Neural cell (in vitro differentiated cells): ENCODE measurements around the gene SLC4A2.

Experiments used
- MXI1 ChIP-seq: fragments of 450-650 bp; conservative IDR thresholded peaks from 2 replicates; pipeline ENCODE4 v1.6.1; 2014; ENCODE audit warnings: antibody characterized with exemption, mild to moderate bottlenecking; ENCODE audit not compliant: poor library complexity, severe bottlenecking
- SMC3 ChIP-seq: fragments of 450-650 bp; conservative IDR thresholded peaks from 2 replicates; pipeline ENCODE4 v1.6.1; 2014; ENCODE audit warnings: antibody characterized with exemption, mild to moderate bottlenecking, moderate library complexity; ENCODE audit not compliant: poor library complexity
- TF ChIP-seq, protein P1 (sequence below): fragments of 450-650 bp; IDR thresholded peaks from 2 replicates; pipeline ENCODE4 v1.5.1; 2014; ENCODE audit warnings: antibody characterized with exemption, mild to moderate bottlenecking, moderate library complexity; ENCODE audit not compliant: poor library complexity, severe bottlenecking

DNA sequence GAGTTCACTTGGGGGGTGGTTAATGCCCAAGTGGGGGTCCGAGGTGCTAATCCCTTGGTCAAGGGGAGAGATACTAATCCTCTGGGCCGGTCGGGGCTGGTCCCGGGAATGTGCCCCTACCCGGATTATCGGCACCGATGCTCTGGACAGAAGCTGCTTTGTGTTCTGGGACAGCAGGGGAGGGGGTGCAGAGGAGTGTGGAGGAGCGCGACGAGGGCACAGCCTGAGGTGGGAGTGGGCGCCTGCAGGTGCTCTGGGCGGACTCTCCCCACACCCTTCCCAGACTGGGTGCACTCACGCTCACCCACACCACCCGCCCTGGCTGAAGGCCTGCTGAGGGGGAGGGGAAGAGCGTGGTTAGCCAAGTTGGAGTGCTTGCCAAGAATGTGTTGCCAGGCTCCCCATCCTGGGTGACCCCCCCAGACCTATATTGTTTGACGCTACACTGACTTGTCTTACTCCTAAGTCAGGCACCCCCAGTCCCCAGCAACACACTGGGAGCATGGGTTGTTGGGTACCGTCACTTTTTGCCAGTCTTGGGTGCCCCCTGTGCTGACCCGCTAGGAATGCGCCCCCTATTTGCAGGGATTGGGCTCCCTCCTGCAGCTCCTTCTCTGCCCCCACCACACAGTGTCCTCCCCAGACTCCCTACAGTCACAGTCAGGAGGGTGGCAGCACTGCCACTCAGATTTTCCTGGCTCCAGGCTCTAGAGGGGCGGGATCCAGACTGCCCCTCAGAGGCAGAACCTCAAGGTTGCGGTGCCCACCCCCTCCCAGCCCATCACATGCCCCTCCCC, 1.2 kb downstream of the SLC4A2 start:
- no peak for TF ChIP-seq MXI1
- TF ChIP-seq, protein P1, sequence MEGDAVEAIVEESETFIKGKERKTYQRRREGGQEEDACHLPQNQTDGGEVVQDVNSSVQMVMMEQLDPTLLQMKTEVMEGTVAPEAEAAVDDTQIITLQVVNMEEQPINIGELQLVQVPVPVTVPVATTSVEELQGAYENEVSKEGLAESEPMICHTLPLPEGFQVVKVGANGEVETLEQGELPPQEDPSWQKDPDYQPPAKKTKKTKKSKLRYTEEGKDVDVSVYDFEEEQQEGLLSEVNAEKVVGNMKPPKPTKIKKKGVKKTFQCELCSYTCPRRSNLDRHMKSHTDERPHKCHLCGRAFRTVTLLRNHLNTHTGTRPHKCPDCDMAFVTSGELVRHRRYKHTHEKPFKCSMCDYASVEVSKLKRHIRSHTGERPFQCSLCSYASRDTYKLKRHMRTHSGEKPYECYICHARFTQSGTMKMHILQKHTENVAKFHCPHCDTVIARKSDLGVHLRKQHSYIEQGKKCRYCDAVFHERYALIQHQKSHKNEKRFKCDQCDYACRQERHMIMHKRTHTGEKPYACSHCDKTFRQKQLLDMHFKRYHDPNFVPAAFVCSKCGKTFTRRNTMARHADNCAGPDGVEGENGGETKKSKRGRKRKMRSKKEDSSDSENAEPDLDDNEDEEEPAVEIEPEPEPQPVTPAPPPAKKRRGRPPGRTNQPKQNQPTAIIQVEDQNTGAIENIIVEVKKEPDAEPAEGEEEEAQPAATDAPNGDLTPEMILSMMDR = no peak
- TF ChIP-seq SMC3 = no peak
